ENCODE results near the gene HM13. TPM values are rescaled to one million over a fixed set of nuclear protein-coding genes. Genes with fewer than 3 reads are reported as not detected.

Gene HM13
- total and polyA plus RNA-seq, 2 experiments from 2014 or later: 126 to 150 TPM

DNA sequence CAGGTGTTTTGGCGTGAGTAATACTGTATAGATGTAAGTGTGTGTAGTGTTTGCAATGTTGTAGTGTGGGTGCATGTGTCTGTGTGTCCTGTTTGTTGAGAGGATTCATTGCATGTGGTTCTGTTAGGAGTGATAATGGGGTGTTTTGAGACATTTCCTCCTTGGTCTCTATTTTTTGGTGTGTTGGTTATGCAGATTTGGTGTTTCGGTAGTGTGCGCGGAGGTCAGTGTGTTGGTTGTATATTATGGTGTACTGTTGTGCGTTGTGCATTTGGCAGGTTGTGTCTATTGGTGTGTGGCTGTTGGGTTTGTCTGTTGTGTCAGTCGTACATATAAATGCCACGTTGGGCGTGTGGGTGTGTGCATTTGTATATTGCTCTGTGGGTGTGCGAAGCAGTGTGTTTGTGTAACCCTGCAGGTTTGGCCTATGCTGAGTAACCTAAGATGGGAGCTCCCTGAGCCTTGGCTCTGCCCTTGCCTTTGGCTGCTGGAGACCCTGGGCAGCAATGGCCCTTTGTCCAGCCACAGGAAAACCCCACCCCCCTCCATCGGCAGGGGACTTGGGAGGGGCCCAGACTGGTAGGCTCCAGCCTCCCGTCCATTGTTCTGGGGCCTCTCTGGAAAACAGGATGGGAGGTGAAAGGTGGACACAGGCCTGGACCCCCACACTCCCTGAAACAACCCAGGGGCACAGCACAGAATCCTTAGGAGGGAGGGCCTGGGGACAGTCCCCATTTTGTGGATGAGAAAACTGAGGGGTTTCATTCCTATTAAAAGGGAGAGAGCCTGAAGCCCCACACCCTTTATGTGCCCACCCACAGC lies 80.5 kb downstream of the HM13 start:
- Mint-ChIP-seq H3K27me3 (ENCODE audit: insufficient read depth, low read depth, poor library complexity) (peaks cover 20% of the 10 kb centered on the region), H3K27ac (peak overlapping the region; percentile 60), H3K9me3 (no peaks in the 10 kb centered on the region; the same call in 2 of the 3 replicates), H3K36me3 (ENCODE audit: low read depth) (no peaks in the 10 kb centered on the region), H3K4me3 (no peak overlapping the region; the same call in 2 of the 3 replicates), H3K4me1 (peaks cover 38% of the 10 kb centered on the region)
- ATAC-seq: peak; percentile 53
- peaks cover 45% of the 10 kb centered on the region for H3K4me1 ChIP-seq (ENCODE audit: insufficient read depth)
- H3K27ac ChIP-seq (ENCODE audit: low read depth): peak overlapping the region; percentile 40
- H3K4me2 ChIP-seq: peak overlapping the region; percentile 0
- H3F3A ChIP-seq (replicated peaks; ENCODE audit: low read depth): peaks cover 26% of the 10 kb centered on the region
- H3K9me2 ChIP-seq (ENCODE audit: insufficient read depth): no peaks in the 10 kb centered on the region
- no peaks in the 10 kb centered on the region for H3K36me3 ChIP-seq (ENCODE audit: insufficient read depth)
- peak; percentile 91 for DNase-seq (ENCODE audit: low spot score)
- 0 out of 2 replicates have a peak, but pooled peaks cover 5% of the 10 kb centered on the region for H3K79me2 ChIP-seq (replicated peaks; ENCODE audit: insufficient read depth)
- TF ChIP-seq EZH2 (IDR thresholded peaks at IDR 0.05; ENCODE audit: low read depth, unreplicated experiment) (no peak), ZNF114 (CRISPR knock-in tag; IDR thresholded peaks at IDR 0.05) (no peak), NANOG (IDR thresholded peaks at IDR 0.05; ENCODE audit: borderline replicate concordance) (no peak)
- no peaks in the 10 kb centered on the region for H3K27me3 ChIP-seq (ENCODE audit: insufficient read depth)
- H3K4me3 ChIP-seq: no peak overlapping the region
- no peak overlapping the region for H2AFZ ChIP-seq
- no peaks in the 10 kb centered on the region for H4K20me1 ChIP-seq (replicated peaks; ENCODE audit: insufficient read depth)

DNA sequence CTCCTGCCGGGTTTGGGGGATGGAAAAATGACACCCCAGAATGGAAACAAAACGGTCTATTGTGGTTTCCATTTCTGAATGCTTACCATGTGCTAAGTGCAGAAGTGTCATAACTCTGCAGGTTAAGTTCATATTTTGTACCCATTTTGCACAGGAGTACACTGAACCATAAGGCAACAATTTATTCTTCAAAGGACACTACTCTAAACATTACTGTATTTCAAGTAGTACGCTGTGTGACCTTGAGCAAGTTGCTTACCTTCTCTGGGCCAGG lies 81.1 kb downstream of the HM13 start:
- Mint-ChIP-seq H3K27ac (no peak overlapping the region), H3K9me3 (no peaks in the 10 kb centered on the region; the same call in 2 of the 3 replicates), H3K4me3 (no peak overlapping the region; the same call in 2 of the 3 replicates), H3K27me3 (ENCODE audit: insufficient read depth, low read depth, poor library complexity) (peaks cover 20% of the 10 kb centered on the region), H3K4me1 (peaks cover 38% of the 10 kb centered on the region), H3K36me3 (ENCODE audit: low read depth) (no peaks in the 10 kb centered on the region)
- no peaks in the 10 kb centered on the region for H3K9me2 ChIP-seq (ENCODE audit: insufficient read depth)
- H4K20me1 ChIP-seq (replicated peaks; ENCODE audit: insufficient read depth): no peaks in the 10 kb centered on the region
- H3K36me3 ChIP-seq (ENCODE audit: insufficient read depth): no peaks in the 10 kb centered on the region
- no peak overlapping the region for H3K4me3 ChIP-seq
- DNase-seq (ENCODE audit: low spot score): no peak
- H3K27me3 ChIP-seq (ENCODE audit: insufficient read depth): no peaks in the 10 kb centered on the region
- 0 out of 2 replicates have a peak, but pooled peaks cover 5% of the 10 kb centered on the region for H3K79me2 ChIP-seq (replicated peaks; ENCODE audit: insufficient read depth)
- H3K27ac ChIP-seq (ENCODE audit: low read depth): peak overlapping the region; percentile 40
- peak overlapping the region; percentile 0; the same call in 1 of the 2 replicates for H3K4me2 ChIP-seq
- TF ChIP-seq ZNF331 (CRISPR knock-in tag; IDR thresholded peaks at IDR 0.05; ENCODE audit: low read depth) (no peak), POLR2AphosphoS5 (IDR thresholded peaks at IDR 0.05; ENCODE audit: low read depth) (no peak), CREB1 (CRISPR knock-in tag; IDR thresholded peaks at IDR 0.05; ENCODE audit: low read depth) (no peak), JUNB (IDR thresholded peaks at IDR 0.05; ENCODE audit: unreplicated experiment) (no peak)
- TF ChIP-seq, protein P1, sequence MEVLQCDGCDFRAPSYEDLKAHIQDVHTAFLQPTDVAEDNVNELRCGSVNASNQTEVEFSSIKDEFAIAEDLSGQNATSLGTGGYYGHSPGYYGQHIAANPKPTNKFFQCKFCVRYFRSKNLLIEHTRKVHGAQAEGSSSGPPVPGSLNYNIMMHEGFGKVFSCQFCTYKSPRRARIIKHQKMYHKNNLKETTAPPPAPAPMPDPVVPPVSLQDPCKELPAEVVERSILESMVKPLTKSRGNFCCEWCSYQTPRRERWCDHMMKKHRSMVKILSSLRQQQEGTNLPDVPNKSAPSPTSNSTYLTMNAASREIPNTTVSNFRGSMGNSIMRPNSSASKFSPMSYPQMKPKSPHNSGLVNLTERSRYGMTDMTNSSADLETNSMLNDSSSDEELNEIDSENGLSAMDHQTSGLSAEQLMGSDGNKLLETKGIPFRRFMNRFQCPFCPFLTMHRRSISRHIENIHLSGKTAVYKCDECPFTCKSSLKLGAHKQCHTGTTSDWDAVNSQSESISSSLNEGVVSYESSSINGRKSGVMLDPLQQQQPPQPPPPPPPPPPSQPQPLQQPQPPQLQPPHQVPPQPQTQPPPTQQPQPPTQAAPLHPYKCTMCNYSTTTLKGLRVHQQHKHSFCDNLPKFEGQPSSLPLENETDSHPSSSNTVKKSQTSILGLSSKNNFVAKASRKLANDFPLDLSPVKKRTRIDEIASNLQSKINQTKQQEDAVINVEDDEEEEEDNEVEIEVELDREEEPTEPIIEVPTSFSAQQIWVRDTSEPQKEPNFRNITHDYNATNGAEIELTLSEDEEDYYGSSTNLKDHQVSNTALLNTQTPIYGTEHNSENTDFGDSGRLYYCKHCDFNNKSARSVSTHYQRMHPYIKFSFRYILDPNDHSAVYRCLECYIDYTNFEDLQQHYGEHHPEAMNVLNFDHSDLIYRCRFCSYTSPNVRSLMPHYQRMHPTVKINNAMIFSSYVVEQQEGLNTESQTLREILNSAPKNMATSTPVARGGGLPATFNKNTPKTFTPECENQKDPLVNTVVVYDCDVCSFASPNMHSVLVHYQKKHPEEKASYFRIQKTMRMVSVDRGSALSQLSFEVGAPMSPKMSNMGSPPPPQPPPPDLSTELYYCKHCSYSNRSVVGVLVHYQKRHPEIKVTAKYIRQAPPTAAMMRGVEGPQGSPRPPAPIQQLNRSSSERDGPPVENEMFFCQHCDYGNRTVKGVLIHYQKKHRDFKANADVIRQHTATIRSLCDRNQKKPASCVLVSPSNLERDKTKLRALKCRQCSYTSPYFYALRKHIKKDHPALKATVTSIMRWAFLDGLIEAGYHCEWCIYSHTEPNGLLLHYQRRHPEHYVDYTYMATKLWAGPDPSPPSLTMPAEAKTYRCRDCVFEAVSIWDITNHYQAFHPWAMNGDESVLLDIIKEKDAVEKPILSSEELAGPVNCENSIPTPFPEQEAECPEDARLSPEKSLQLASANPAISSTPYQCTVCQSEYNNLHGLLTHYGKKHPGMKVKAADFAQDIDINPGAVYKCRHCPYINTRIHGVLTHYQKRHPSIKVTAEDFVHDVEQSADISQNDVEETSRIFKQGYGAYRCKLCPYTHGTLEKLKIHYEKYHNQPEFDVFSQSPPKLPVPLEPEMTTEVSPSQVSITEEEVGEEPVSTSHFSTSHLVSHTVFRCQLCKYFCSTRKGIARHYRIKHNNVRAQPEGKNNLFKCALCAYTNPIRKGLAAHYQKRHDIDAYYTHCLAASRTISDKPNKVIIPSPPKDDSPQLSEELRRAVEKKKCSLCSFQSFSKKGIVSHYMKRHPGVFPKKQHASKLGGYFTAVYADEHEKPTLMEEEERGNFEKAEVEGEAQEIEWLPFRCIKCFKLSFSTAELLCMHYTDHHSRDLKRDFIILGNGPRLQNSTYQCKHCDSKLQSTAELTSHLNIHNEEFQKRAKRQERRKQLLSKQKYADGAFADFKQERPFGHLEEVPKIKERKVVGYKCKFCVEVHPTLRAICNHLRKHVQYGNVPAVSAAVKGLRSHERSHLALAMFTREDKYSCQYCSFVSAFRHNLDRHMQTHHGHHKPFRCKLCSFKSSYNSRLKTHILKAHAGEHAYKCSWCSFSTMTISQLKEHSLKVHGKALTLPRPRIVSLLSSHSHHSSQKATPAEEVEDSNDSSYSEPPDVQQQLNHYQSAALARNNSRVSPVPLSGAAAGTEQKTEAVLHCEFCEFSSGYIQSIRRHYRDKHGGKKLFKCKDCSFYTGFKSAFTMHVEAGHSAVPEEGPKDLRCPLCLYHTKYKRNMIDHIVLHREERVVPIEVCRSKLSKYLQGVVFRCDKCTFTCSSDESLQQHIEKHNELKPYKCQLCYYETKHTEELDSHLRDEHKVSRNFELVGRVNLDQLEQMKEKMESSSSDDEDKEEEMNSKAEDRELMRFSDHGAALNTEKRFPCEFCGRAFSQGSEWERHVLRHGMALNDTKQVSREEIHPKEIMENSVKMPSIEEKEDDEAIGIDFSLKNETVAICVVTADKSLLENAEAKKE (CRISPR knock-in tag; IDR thresholded peaks at IDR 0.05): no peak
- TF ChIP-seq, protein P2, sequence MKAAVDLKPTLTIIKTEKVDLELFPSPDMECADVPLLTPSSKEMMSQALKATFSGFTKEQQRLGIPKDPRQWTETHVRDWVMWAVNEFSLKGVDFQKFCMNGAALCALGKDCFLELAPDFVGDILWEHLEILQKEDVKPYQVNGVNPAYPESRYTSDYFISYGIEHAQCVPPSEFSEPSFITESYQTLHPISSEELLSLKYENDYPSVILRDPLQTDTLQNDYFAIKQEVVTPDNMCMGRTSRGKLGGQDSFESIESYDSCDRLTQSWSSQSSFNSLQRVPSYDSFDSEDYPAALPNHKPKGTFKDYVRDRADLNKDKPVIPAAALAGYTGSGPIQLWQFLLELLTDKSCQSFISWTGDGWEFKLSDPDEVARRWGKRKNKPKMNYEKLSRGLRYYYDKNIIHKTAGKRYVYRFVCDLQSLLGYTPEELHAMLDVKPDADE (IDR thresholded peaks at IDR 0.05): no peak
- TF ChIP-seq, protein P3, sequence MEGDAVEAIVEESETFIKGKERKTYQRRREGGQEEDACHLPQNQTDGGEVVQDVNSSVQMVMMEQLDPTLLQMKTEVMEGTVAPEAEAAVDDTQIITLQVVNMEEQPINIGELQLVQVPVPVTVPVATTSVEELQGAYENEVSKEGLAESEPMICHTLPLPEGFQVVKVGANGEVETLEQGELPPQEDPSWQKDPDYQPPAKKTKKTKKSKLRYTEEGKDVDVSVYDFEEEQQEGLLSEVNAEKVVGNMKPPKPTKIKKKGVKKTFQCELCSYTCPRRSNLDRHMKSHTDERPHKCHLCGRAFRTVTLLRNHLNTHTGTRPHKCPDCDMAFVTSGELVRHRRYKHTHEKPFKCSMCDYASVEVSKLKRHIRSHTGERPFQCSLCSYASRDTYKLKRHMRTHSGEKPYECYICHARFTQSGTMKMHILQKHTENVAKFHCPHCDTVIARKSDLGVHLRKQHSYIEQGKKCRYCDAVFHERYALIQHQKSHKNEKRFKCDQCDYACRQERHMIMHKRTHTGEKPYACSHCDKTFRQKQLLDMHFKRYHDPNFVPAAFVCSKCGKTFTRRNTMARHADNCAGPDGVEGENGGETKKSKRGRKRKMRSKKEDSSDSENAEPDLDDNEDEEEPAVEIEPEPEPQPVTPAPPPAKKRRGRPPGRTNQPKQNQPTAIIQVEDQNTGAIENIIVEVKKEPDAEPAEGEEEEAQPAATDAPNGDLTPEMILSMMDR (conservative IDR thresholded peaks at IDR 0.05; ENCODE audit: low read depth in 2 of 2): no peak
- no peak overlapping the region for H2AFZ ChIP-seq
- H3F3A ChIP-seq (replicated peaks; ENCODE audit: low read depth): peaks cover 26% of the 10 kb centered on the region
- peaks cover 43% of the 10 kb centered on the region for H3K4me1 ChIP-seq (ENCODE audit: insufficient read depth)
- no peak for ATAC-seq

All from GM23338 (cell line).